ACHN (cell line): ENCODE results near the gene FCRL6.

Experiments used
- DNase-seq: peaks from one replicate; pipeline ENCODE4 v3.0.0-alpha.2; 2015
- in situ Hi-C: cut with HindIII; loops from 2 replicates; pipeline ENCODE4 v1.10.0; 2017; ENCODE audit warnings: low sequenced_read_pairs, low pct_ligation_motif_present, low pct_unique_long_range_greater_than_20kb

FCRL6 gene

GRCh38 chr1:159791461-159791860, 10.7 kb upstream of the FCRL6 start:
- DNase-seq, result no peak
- in situ Hi-C loops, result loop anchor here (25.0 kb wide), 1 partner anchor 96 kb away; no protein-coding TSS in a partner anchor

GRCh38 chr1:159795534-159795933, 6.6 kb upstream of the FCRL6 start:
- in situ Hi-C loops, result loop anchor here (25.0 kb wide), 1 partner anchor 92 kb away; no protein-coding TSS in a partner anchor
- no peak for DNase-seq

GRCh38 chr1:159798893-159799292, 3.3 kb upstream of the FCRL6 start:
- peak; percentile 91 for DNase-seq
- in situ Hi-C loops, result loop anchor here (25.0 kb wide), 1 partner anchor 88 kb away; no protein-coding TSS in a partner anchor

- in situ Hi-C loops, result loop anchor here (25.0 kb wide), 1 partner anchor 88 kb away; no protein-coding TSS in a partner anchor
- DNase-seq, result no peak
Observed at GRCh38 chr1:159799446-159799985, 2.6 kb upstream of the FCRL6 start.

GRCh38 chr1:159800177-159800930, 1.8 kb upstream of the FCRL6 start:
- in situ Hi-C loops, result no loop called here

GRCh38 chr1:159803956-159804689, 2.0 kb downstream of the FCRL6 start:
- in situ Hi-C loops, result no loop called here
- no peak for DNase-seq

More at GRCh38 chr1:159800177-159800930, 1.8 kb upstream of the FCRL6 start:
- DNase-seq, result no peak

- no peak for DNase-seq
- in situ Hi-C loops, result no loop called here
Observed at GRCh38 chr1:159804924-159805323, 2.8 kb downstream of the FCRL6 start.

GRCh38 chr1:159815926-159816325, 13.8 kb downstream of the FCRL6 start:
- in situ Hi-C loops, result no loop called here

GRCh38 chr1:159817276-159818041, 15.3 kb downstream of the FCRL6 start:
- no peak for DNase-seq
- in situ Hi-C loops, result no loop called here

More at GRCh38 chr1:159815926-159816325, 13.8 kb downstream of the FCRL6 start:
- DNase-seq, result no peak

GRCh38 chr1:159821171-159821867, 19.2 kb downstream of the FCRL6 start:
- in situ Hi-C loops, result no loop called here
- DNase-seq, result peak; percentile 73

GRCh38 chr1:159823406-159823805, 21.2 kb downstream of the FCRL6 start:
- no peak for DNase-seq
- in situ Hi-C loops, result no loop called here

GRCh38 chr1:159825564-159825963, 23.4 kb downstream of the FCRL6 start:
- in situ Hi-C loops, result no loop called here
- no peak for DNase-seq

GRCh38 chr1:159826441-159827101, 24.4 kb downstream of the FCRL6 start, which contains the start of gene SLAMF8:
SLAMF8 (plus strand) TSS chr1:159826873; CDS start chr1:159826899, 26 bp downstream.
- in situ Hi-C loops, result no loop called here
- DNase-seq, result no peak

- in situ Hi-C loops, result no loop called here
- DNase-seq, result no peak
Observed at GRCh38 chr1:159827102-159827490, 24.9 kb downstream of the FCRL6 start.

- no peak for DNase-seq
- in situ Hi-C loops, result no loop called here
Observed at GRCh38 chr1:159827549-159827948, 25.4 kb downstream of the FCRL6 start.

- no peak for DNase-seq
- in situ Hi-C loops, result no loop called here
Observed at GRCh38 chr1:159828176-159828575, 26.0 kb downstream of the FCRL6 start.

- no peak for DNase-seq
- in situ Hi-C loops, result no loop called here
Observed at GRCh38 chr1:159828581-159829272, 26.6 kb downstream of the FCRL6 start.
